Uterus (tissue), 2 donors: ENCODE results near the gene C9orf78.

ENCODE experiments used
- POLR2A ChIP-seq, 2 donors: fragments of 450-650 bp; IDR thresholded peaks; one replicate each; pipeline ENCODE4 v1.6.1; 2016; ENCODE audit warnings: antibody characterized with exemption in 2 of 2, mild to moderate bottlenecking in 1 of 2, moderate library complexity in 1 of 2
- TF ChIP-seq, protein P1 (sequence below), 4 experiments: fragments of 200-600 bp in 2 of 4; fragments of 450-650 bp in 2 of 4; sonication (generic) in 2 of 4; IDR thresholded peaks; one replicate each; pipeline ENCODE4 v1.5.1; 2016 to 2019; ENCODE audit warnings: antibody characterized with exemption in 4 of 4, mild to moderate bottlenecking in 2 of 4, moderate library complexity in 1 of 4

DNA sequence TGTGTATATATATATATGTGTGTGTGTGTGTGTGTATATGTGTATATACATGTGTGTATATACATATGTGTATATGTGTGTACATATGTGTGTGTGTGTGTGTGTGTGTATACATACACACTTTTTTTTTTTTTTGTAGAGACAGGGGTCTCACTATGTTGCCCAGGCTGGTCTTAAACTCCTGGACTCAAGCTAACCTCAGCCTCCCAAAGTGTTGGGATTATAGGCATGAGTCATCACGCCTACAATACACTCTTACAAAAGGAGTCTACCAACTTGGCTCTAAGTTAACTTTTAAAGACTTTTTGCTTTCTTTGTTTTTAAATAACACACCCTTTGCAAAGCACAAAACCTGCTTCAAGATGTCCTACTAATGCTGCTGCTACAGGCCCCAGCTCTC is 2.1 kb downstream of the C9orf78 start:
- TF ChIP-seq, protein P1, sequence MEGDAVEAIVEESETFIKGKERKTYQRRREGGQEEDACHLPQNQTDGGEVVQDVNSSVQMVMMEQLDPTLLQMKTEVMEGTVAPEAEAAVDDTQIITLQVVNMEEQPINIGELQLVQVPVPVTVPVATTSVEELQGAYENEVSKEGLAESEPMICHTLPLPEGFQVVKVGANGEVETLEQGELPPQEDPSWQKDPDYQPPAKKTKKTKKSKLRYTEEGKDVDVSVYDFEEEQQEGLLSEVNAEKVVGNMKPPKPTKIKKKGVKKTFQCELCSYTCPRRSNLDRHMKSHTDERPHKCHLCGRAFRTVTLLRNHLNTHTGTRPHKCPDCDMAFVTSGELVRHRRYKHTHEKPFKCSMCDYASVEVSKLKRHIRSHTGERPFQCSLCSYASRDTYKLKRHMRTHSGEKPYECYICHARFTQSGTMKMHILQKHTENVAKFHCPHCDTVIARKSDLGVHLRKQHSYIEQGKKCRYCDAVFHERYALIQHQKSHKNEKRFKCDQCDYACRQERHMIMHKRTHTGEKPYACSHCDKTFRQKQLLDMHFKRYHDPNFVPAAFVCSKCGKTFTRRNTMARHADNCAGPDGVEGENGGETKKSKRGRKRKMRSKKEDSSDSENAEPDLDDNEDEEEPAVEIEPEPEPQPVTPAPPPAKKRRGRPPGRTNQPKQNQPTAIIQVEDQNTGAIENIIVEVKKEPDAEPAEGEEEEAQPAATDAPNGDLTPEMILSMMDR (IDR thresholded peaks at IDR 0.05) = no peak
- no peak for TF ChIP-seq POLR2A (IDR thresholded peaks at IDR 0.05)
